IPS DF 4.7 (cell line): ENCODE results near the gene FRMD4A.

ENCODE experiments used
- DNase-seq: peaks from one replicate; pipeline ENCODE4 v3.0.0-alpha.2; 2013; ENCODE audit warnings: low spot score; ENCODE audit errors: extremely low read depth

The FRMD4A gene

DNA sequence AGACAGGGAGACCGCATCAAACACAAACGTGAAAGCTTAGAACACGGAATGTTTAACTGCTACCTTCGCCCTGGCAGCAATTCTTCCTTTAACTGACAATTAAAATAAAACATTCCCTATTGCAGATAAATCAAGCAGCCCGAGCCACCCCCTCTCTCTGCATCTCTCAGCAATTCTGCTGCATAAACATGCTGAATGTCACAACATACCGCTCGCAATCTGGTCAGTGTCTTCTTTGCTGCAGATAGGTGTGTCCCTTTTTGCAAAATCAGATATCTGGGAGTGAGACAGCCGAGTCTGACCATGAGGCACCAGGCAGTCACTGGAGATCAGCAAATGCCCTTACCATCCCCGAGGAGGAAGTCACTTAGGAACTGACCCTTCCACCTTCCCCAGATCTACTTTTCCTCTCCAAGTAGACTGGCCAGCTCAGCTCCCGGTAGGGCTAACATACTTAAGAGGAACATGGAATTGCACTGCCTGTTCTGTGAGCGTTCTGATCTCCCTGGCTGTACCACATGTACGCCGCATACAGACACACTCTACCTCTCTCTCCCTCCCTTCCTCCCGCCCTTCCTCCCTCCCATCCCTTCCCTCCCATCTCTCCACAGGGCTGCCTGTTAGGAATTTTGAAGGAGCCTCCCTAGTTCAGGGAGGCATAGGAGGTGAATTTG lies at the start of gene FRMD4A:
TSS of gene FRMD4A (minus strand) at position 537 of the 674 bp plus-strand sequence.
- no peak for DNase-seq

GRCh38 chr10:14379556-14380280 lies 49.0 kb upstream of the FRMD4A start:
- DNase-seq = no peak

- no peak for DNase-seq
Measured at GRCh38 chr10:14378387-14378960, 47.8 kb upstream of the FRMD4A start.

DNA sequence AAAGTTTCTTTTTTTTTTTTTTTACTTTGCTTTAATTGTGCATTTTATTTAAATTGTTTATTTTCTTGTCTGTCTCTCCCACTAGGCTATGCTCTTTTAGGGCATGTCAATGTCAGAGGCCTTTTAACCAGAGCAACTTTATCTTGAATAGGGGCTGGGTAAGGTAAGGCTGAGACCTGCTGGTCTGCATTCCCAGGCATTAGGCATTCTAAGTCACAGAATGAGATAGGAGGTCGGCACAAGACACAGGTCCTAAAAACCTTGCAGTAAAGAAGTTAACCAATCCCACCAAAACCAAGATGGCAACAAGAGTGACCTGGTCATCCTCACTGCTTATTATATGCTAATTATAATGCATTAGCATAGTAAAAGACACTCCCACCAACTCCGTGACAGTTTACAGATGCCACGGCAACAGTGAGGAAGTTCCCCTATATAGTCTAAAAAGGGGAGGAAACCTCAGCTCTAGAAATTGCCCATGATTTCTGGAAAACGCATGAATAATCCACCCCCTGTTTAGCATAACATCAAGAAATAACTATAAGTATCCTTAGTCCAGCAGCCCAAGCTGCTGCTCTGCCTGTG lies 47.0 kb upstream of the FRMD4A start:
- no peak for DNase-seq

GRCh38 chr10:14374745-14375445 lies 44.2 kb upstream of the FRMD4A start:
- no peak for DNase-seq

DNA sequence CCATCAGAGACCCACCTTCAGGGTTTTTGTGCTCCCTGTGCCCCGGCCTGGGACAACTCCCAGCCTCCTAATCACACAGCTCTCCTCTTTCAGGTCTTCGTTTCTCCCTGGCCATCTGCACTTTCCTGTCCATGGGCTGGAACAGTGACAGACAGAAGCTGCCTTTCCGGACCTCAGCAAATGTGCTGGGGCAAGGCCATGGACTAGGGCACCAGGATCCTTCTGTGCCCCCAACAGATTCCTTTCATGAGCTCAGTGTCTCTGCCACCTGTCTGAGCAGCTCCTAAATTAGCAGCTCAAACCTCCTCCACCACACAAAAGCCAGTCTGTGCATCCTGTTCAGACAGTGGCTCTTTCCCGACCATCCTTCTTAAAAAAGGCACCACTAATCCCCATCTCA lies 41.9 kb upstream of the FRMD4A start:
- DNase-seq = no peak

- no peak for DNase-seq
Measured at GRCh38 chr10:14371581-14371980, 40.9 kb upstream of the FRMD4A start.

DNA sequence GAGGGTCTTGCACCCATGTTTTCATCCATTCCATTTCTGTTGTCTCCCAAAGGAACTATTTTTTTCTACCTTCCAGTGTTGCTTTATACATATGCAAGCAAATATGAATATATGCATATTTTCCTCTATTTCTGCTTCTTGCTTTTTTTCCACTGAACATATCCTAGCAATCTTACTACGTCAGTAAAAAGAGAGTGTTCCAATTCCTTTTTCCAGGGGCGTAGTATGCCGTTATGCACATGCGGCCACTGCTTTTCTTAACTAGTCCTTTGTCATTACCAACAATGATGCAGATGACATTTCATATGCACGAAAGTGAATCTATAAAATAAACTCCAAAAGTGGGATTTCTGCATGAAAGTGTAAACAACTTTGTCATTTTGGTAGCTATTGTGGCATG lies 40.2 kb upstream of the FRMD4A start:
- DNase-seq = no peak

- no peak for DNase-seq
Measured at GRCh38 chr10:14369906-14370305, 39.2 kb upstream of the FRMD4A start.

- no peak for DNase-seq
Measured at GRCh38 chr10:14366760-14367159, 36.0 kb upstream of the FRMD4A start.

DNA sequence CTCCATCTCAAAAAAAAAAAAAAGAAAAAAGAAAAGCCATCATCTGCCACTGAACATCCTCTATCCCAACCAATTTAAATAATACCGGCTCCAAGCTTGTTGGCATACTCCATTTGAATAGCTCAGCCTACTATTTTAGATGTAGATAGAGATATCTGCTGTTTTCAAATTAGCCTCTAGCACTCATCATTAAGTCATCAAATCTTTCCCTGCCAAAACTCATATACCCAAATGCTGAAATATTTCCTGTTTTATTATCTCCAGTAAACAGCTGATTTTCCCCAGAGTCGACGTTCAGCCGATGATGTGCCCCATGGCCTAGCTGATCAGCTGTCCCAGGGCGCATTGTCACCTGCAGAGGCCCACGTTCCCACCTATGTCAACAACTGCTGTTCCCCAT lies 34.5 kb upstream of the FRMD4A start:
- DNase-seq = no peak

- DNase-seq = no peak
Measured at GRCh38 chr10:14362104-14362503, 31.4 kb upstream of the FRMD4A start.

GRCh38 chr10:14360961-14361360 lies 30.2 kb upstream of the FRMD4A start:
- DNase-seq = no peak

DNA sequence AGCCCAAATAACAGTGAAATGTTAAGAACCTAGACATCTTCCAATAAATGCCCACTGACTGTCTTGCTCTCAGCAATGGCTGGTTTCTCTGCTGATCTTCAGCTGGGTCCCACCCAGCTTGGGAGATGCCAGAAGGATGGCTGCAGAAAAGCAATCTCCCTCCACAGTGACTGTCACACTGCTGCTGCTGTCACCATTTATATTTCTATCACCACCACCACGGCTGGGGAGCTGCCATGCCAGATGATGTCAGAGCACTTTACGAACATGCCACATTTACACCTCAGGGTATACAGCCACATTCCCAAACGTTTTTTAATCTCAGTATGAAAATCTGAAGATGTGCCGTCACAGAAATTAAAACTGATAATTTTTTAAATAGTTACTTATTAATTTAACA lies 29.8 kb upstream of the FRMD4A start:
- no peak for DNase-seq

DNA sequence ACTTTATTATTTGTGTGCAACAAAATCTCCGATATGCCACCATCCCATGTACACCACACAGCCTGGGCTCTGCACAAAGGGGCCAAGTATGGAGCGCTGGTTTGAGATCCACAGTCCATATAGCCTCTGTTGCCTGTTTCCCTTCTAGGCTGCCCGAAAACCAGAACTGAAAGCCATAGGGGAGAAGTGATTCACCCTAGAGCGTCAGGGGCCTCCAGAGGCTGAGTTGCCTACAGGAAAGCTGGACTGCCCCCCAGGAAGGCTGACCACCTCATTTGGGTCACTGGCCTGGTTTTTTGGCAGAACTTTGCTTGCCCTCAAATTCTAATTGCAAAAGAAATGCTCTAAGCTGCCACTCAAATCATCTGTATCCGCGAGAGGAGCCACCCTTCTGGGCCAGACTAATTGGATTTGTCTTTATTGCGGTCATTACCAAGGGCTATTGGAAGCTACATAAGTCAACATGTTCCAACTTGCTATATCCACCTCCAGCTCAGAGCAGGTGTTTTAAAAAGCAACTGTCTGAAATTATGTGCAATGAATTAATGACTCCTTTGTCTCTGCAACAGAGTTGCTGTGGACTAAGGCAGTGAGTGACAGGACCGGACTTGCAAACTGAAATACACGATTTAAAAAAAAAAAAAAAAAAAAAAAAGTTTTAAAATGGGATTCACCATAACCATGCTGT lies 28.3 kb upstream of the FRMD4A start:
- no peak for DNase-seq

- no peak for DNase-seq
Measured at GRCh38 chr10:14356921-14357320, 26.2 kb upstream of the FRMD4A start.

DNA sequence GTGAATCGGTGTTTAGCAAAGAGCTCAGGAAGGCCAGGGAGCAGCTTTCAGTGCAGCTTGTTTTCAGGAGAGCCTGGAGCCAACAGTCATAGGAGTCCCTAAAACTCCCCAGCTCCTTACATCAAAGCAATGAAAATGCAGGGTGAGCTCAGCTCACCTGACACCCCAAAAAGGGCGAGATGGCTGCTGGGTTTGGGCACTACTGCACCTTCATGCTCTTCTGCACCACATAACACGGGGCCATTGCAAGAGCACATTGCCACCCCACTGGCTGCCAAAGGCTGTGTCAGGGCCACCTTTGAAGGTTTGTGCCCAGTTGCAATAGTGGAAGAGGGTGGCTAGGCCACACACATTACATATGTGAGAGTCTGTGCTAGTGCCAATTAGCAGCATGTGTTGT lies 25.0 kb upstream of the FRMD4A start:
- no peak for DNase-seq

GRCh38 chr10:14353291-14353913 lies 22.7 kb upstream of the FRMD4A start:
- DNase-seq = no peak

- DNase-seq = no peak
Measured at GRCh38 chr10:14350006-14350405, 19.3 kb upstream of the FRMD4A start.

GRCh38 chr10:14349081-14349480 lies 18.4 kb upstream of the FRMD4A start:
- DNase-seq = no peak

DNA sequence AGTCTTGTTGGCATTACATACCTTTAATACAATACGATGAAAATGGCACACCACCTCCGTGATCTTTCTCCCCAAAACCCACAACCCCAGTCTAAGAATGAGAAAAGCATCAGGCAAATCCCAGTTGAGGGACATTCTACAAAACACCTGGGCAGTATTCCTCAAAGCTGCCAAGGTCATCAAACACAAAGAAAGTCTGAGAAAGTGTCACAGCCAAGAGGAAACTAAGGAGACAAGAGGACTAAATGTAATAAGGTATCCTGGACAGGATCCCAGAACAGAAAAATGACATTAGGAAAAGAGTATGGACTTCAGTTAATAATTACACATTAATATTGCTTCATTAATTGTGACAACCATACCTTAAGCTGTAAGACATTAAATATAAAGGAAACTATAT lies 14.5 kb upstream of the FRMD4A start:
- no peak for DNase-seq
